HEK293 (cell line): ENCODE measurements around the gene TBCK.

Experiments
- CTCF ChIA-PET: fragments of 350-600 bp; formaldehyde crosslinking; extraction: SDS; loops from one replicate; lab custom pipeline; 2021; ENCODE audit warnings: antibody characterized with exemption; lab: Yijun Ruan, JAX
- POLR2A ChIA-PET: fragments of 300-600 bp; formaldehyde crosslinking; extraction: SDS; loops from one replicate; lab custom pipeline; 2020; ENCODE audit warnings: antibody characterized with exemption, inconsistent platforms; lab: Yijun Ruan, JAX
- H3K27ac ChIP-seq: fragments of 200-500 bp; sonication (Bioruptor generic); 2 replicates; pipeline ENCODE4 v1.5.1; 2014; ENCODE audit warnings: low read depth, low read length, control low read depth, inconsistent platforms; ENCODE audit errors: extremely low read depth
- H3K36me3 ChIP-seq, 2 experiments: fragments of 200-500 bp in 1 of 2; sonication (Bioruptor generic) in 1 of 2; 1 replicate in 1 of 2; 2 replicates in 1 of 2; pipeline ENCODE4 v1.5.1; 2014 to 2017; ENCODE audit warnings: inconsistent platforms in 2 of 2, low read length in 2 of 2; ENCODE audit not compliant: control insufficient read depth in 2 of 2, insufficient read depth in 1 of 2
- H3K4me1 ChIP-seq: fragments of 200-500 bp; sonication (Bioruptor generic); 2 replicates; pipeline ENCODE4 v1.5.1; 2014; ENCODE audit warnings: mild to moderate bottlenecking, low read length, inconsistent platforms; ENCODE audit not compliant: control insufficient read depth, insufficient read depth
- H3K4me3 ChIP-seq: 2 replicates; pipeline ENCODE4 v1.5.1; 2011; ENCODE audit warnings: low read depth, mild to moderate bottlenecking, control low read depth, low read length, moderate library complexity
- H3K9me3 ChIP-seq: fragments of 200-500 bp; sonication (Bioruptor generic); 2 replicates; pipeline ENCODE4 v1.5.1; 2014; ENCODE audit warnings: low read depth, low read length, inconsistent platforms; ENCODE audit not compliant: control insufficient read depth, insufficient read depth
- BCL11A ChIP-seq: fragments of 450-650 bp; formaldehyde crosslinking; IDR thresholded peaks from 2 replicates; pipeline ENCODE4 v1.5.1; 2016; ENCODE audit warnings: low read depth, missing biosample characterization, missing genetic modification characterization
- PATZ1 ChIP-seq: fragments of 450-650 bp; formaldehyde crosslinking; IDR thresholded peaks from 2 replicates; pipeline ENCODE4 v1.5.1; 2016; ENCODE audit warnings: missing biosample characterization, missing genetic modification characterization
- PBX3 ChIP-seq: sonication (generic); formaldehyde crosslinking; IDR thresholded peaks from 2 replicates; pipeline ENCODE4 v1.8.1; 2022; ENCODE audit warnings: mild to moderate bottlenecking, moderate library complexity, missing genetic modification reagents
- SETDB1 ChIP-seq: IDR thresholded peaks from one replicate; pipeline ENCODE4 v1.6.1; 2017; ENCODE audit warnings: mild to moderate bottlenecking, low read length, moderate library complexity, mixed read lengths; ENCODE audit not compliant: insufficient read length
- TCF7L2 ChIP-seq: IDR thresholded peaks from 2 replicates; pipeline ENCODE4 v1.6.1; 2011; ENCODE audit warnings: low read depth, mild to moderate bottlenecking, inconsistent platforms, low read length, moderate library complexity, borderline replicate concordance
- YY2 ChIP-seq: fragments of 450-650 bp; formaldehyde crosslinking; IDR thresholded peaks from 2 replicates; pipeline ENCODE4 v1.5.1; 2016; ENCODE audit warnings: missing biosample characterization, missing genetic modification characterization
- ZBTB1 ChIP-seq: fragments of 450-650 bp; formaldehyde crosslinking; IDR thresholded peaks from 2 replicates; pipeline ENCODE4 v1.5.1; 2016; ENCODE audit warnings: missing biosample characterization, missing genetic modification characterization
- ZBTB26 ChIP-seq: fragments of 450-650 bp; formaldehyde crosslinking; optimal IDR thresholded peaks from 2 replicates; pipeline ENCODE3; 2016; ENCODE audit warnings: missing biosample characterization, mild to moderate bottlenecking, missing genetic modification characterization
- ZNF112 ChIP-seq: fragments of 450-650 bp; formaldehyde crosslinking; IDR thresholded peaks from 2 replicates; pipeline ENCODE4 v1.5.0; 2017; ENCODE audit warnings: missing biosample characterization, missing genetic modification characterization
- ZNF140 ChIP-seq: fragments of 450-650 bp; formaldehyde crosslinking; IDR thresholded peaks from 2 replicates; pipeline ENCODE4 v1.5.1; 2016; ENCODE audit warnings: missing biosample characterization, missing genetic modification characterization
- ZNF148 ChIP-seq: fragments of 450-650 bp; formaldehyde crosslinking; IDR thresholded peaks from 2 replicates; pipeline ENCODE4 v1.5.0; 2017; ENCODE audit warnings: missing biosample characterization, missing genetic modification characterization, borderline replicate concordance
- ZNF24 ChIP-seq: fragments of 450-650 bp; formaldehyde crosslinking; IDR thresholded peaks from 2 replicates; pipeline ENCODE4 v1.5.1; 2016; ENCODE audit warnings: missing biosample characterization, missing genetic modification characterization
- ZNF311 ChIP-seq: fragments of 450-650 bp; formaldehyde crosslinking; IDR thresholded peaks from 2 replicates; pipeline ENCODE4 v1.5.1; 2017; ENCODE audit warnings: missing biosample characterization, missing genetic modification characterization, borderline replicate concordance
- ZNF350 ChIP-seq: fragments of 450-650 bp; formaldehyde crosslinking; IDR thresholded peaks from 2 replicates; pipeline ENCODE4 v1.5.0; 2017; ENCODE audit warnings: missing biosample characterization, mild to moderate bottlenecking, missing genetic modification characterization
- ZNF366 ChIP-seq: fragments of 450-650 bp; formaldehyde crosslinking; conservative IDR thresholded peaks from 2 replicates; pipeline ENCODE4 v1.5.1; 2016; ENCODE audit warnings: missing biosample characterization, missing genetic modification characterization
- ZNF394 ChIP-seq: fragments of 450-650 bp; formaldehyde crosslinking; IDR thresholded peaks from 2 replicates; pipeline ENCODE4 v1.5.1; 2016; ENCODE audit warnings: missing biosample characterization, missing genetic modification characterization, mild to moderate bottlenecking, moderate library complexity, borderline replicate concordance
- ZNF426 ChIP-seq: fragments of 450-650 bp; formaldehyde crosslinking; IDR thresholded peaks from 2 replicates; pipeline ENCODE4 v1.5.1; 2017; ENCODE audit warnings: missing biosample characterization, missing genetic modification characterization, mild to moderate bottlenecking, inconsistent platforms, moderate library complexity
- ZNF677 ChIP-seq: fragments of 450-650 bp; IDR thresholded peaks from 2 replicates; pipeline ENCODE4 v1.5.0; 2018; ENCODE audit warnings: missing biosample characterization, mild to moderate bottlenecking, missing genetic modification characterization, moderate library complexity
- ZNF701 ChIP-seq: fragments of 450-650 bp; formaldehyde crosslinking; IDR thresholded peaks from 2 replicates; pipeline ENCODE4 v1.5.1; 2016; ENCODE audit warnings: missing biosample characterization, missing genetic modification characterization
- ZNF785 ChIP-seq: fragments of 450-650 bp; formaldehyde crosslinking; IDR thresholded peaks from 2 replicates; pipeline ENCODE4 v1.5.1; 2016; ENCODE audit warnings: missing biosample characterization, missing genetic modification characterization
- ZNF830 ChIP-seq: fragments of 450-650 bp; IDR thresholded peaks from 2 replicates; pipeline ENCODE4 v1.5.0; 2018; ENCODE audit warnings: missing biosample characterization, missing genetic modification characterization, low read depth, mild to moderate bottlenecking, moderate library complexity

TBCK gene

GRCh38 chr4:106358899-106359298, 42.9 kb upstream of the TBCK start:
- Histone ChIP-seq H3K27ac (no peak overlapping the region), H3K9me3 (no peaks in the 10 kb centered on the region)
- POLR2A ChIA-PET = no interaction called here
- no peak for TF ChIP-seq SETDB1
- no peak for TF ChIP-seq ZNF24
- TF ChIP-seq PATZ1 (tag by site-specific recombination) = no peak
- no peak for TF ChIP-seq ZNF701 (tag by site-specific recombination)
- TF ChIP-seq ZNF677 (tag by site-specific recombination) = no peak
- TF ChIP-seq, all 188 proteins: peak for 0
- CTCF ChIA-PET = interaction anchor here (1.2 kb wide), 1 partner anchor 10 kb away, joined by 4 read pairs; the partner anchor contains the start of gene GIMD1
- H3K4me3 ChIP-seq = no peak overlapping the region
- H3K4me1 ChIP-seq = no peaks in the 10 kb centered on the region
- no peaks in the 10 kb centered on the region for H3K36me3 ChIP-seq

- TF ChIP-seq PBX3 (CRISPR knock-in tag) (no peak), ZNF394 (tag by site-specific recombination) (no peak), ZNF830 (tag by site-specific recombination) (no peak), BCL11A (tag by site-specific recombination) (no peak), ZNF350 (tag by site-specific recombination) (no peak)
- POLR2A ChIA-PET = no interaction called here
- CTCF ChIA-PET = no interaction called here
- H3K9me3 ChIP-seq = no peaks in the 10 kb centered on the region
- no peak overlapping the region for H3K4me3 ChIP-seq
- no peak overlapping the region for H3K27ac ChIP-seq
- H3K36me3 ChIP-seq = peaks cover 0 to 3% of the 10 kb centered on the region in 2 experiments; a peak in 1 of 3 replicates
- no peaks in the 10 kb centered on the region for H3K4me1 ChIP-seq
Observed at GRCh38 chr4:106355193-106355592, 39.2 kb upstream of the TBCK start.

- H3K27ac ChIP-seq = no peak overlapping the region
- no peaks in the 10 kb centered on the region for H3K4me1 ChIP-seq
- H3K9me3 ChIP-seq = no peaks in the 10 kb centered on the region
- no peak for TF ChIP-seq TCF7L2
- TF ChIP-seq ZNF426 (tag by site-specific recombination) = no peak
- no peak for TF ChIP-seq ZBTB1
- TF ChIP-seq ZNF140 = no peak
- no peak for TF ChIP-seq ZNF112 (tag by site-specific recombination)
- TF ChIP-seq ZNF785 (tag by site-specific recombination) = no peak
- TF ChIP-seq ZBTB26 (tag by site-specific recombination) = no peak
- TF ChIP-seq YY2 (tag by site-specific recombination) = no peak
- TF ChIP-seq ZNF311 (tag by site-specific recombination) = no peak
- TF ChIP-seq ZNF366 (tag by site-specific recombination) = no peak
- TF ChIP-seq ZNF148 (tag by site-specific recombination) = no peak
- TF ChIP-seq, all 188 proteins: peak for 0
- no peak overlapping the region for H3K4me3 ChIP-seq
- POLR2A ChIA-PET = no interaction called here
- H3K36me3 ChIP-seq = peaks cover 0 to 9% of the 10 kb centered on the region in 2 experiments; a peak in 1 of 3 replicates
- CTCF ChIA-PET = interaction anchor here (0.6 kb wide), 1 partner anchor 547 kb away, joined by 3 read pairs; no protein-coding TSS in a partner anchor
Observed at GRCh38 chr4:106353786-106354185, 37.8 kb upstream of the TBCK start.
